ENCODE data around the gene SLC39A9. TPM values are rescaled to one million over a fixed set of nuclear protein-coding genes. Genes with fewer than 3 reads are reported as not detected.

Gene SLC39A9
- total RNA-seq, 1 experiment from 2014 or later: 161 TPM

DNA sequence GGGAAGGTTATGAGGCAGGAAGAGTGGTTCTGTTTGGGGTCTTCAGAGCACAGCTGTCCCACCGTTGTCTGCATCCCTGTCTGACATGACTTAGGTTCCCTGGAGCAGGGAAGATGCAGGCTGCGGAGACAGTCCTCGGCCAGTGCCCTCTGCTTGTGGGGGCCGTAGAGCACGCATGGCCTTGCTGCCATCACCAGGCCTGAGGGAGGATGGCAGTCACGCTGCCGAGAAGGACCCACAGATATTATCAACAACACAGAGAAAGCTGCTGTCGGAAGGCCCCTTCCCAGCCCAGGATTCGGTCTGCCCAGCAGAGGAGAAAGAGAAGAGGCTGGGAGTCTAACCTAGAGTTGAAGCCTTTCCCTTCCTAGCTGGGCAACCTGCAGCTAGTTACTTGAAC, 35.4 kb upstream of the SLC39A9 start:
- Histone ChIP-seq H4K20me1 (ENCODE audit: insufficient read depth, low read depth, low read length) (no peaks in the 10 kb centered on the region), H3K27ac (ENCODE audit: low read length) (no peak overlapping the region), H3K79me2 (ENCODE audit: low read length) (no peaks in the 10 kb centered on the region), H3K36me3 (ENCODE audit: insufficient read depth, low read length) (no peaks in the 10 kb centered on the region), H3K9me2 (replicated peaks; ENCODE audit: insufficient read depth, low read length) (no peaks in the 10 kb centered on the region), H2AFZ (ENCODE audit: low read length) (no peak overlapping the region), H3K4me3 (ENCODE audit: low read length) (no peak overlapping the region), H3K9ac (ENCODE audit: low read length) (no peak overlapping the region), H3K9me3 (ENCODE audit: low read length) (no peaks in the 10 kb centered on the region), H3K4me1 (ENCODE audit: low read length) (peaks cover 25% of the 10 kb centered on the region), H3K4me2 (ENCODE audit: low read depth, low read length, poor library complexity, severe bottlenecking) (no peak overlapping the region), H3K27me3 (ENCODE audit: low read length) (no peaks in the 10 kb centered on the region)
- DNase-seq: no peak

DNA sequence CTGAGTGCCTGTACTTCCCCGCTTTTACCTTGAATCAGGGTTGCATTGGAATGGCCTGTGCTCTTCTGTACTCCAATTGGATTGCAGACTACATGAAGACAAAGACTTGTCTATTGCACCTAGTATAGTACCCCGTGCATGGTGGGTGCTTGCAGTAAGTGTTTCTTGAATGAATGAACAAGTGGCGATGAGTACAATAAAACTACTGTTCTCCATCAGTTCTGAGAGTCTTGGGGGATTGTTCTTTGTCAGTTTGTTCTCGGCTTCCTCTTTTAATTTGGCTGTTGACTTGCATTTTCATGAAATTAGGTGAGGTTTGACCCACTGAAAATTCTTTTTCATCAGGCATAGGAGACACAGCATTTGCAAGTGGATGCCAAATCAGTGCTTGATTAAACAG, 34.5 kb upstream of the SLC39A9 start:
- no peaks in the 10 kb centered on the region for H3K9me2 ChIP-seq (replicated peaks; ENCODE audit: insufficient read depth, low read length)
- DNase-seq: no peak

GRCh38 chr14:69364378-69364777, 34.1 kb upstream of the SLC39A9 start:
- Histone ChIP-seq H3K9me2 (replicated peaks; ENCODE audit: insufficient read depth, low read length) (no peaks in the 10 kb centered on the region), H3K9ac (ENCODE audit: low read length) (no peak overlapping the region), H3K4me2 (ENCODE audit: low read depth, low read length, poor library complexity, severe bottlenecking) (no peak overlapping the region), H4K20me1 (ENCODE audit: insufficient read depth, low read depth, low read length) (no peaks in the 10 kb centered on the region), H3K79me2 (ENCODE audit: low read length) (no peaks in the 10 kb centered on the region), H3K36me3 (ENCODE audit: insufficient read depth, low read length) (no peaks in the 10 kb centered on the region), H3K9me3 (ENCODE audit: low read length) (no peaks in the 10 kb centered on the region), H2AFZ (ENCODE audit: low read length) (no peak overlapping the region), H3K27ac (ENCODE audit: low read length) (no peak overlapping the region), H3K4me3 (ENCODE audit: low read length) (no peak overlapping the region), H3K4me1 (ENCODE audit: low read length) (peaks cover 25% of the 10 kb centered on the region), H3K27me3 (ENCODE audit: low read length) (no peaks in the 10 kb centered on the region)
- no peak for DNase-seq

More for the DNA sequence above, 34.5 kb upstream of the SLC39A9 start:
- Histone ChIP-seq H3K4me3 (ENCODE audit: low read length) (no peak overlapping the region), H3K4me2 (ENCODE audit: low read depth, low read length, poor library complexity, severe bottlenecking) (no peak overlapping the region), H2AFZ (ENCODE audit: low read length) (no peak overlapping the region), H3K79me2 (ENCODE audit: low read length) (no peaks in the 10 kb centered on the region), H3K27ac (ENCODE audit: low read length) (no peak overlapping the region), H4K20me1 (ENCODE audit: insufficient read depth, low read depth, low read length) (no peaks in the 10 kb centered on the region), H3K27me3 (ENCODE audit: low read length) (no peaks in the 10 kb centered on the region), H3K4me1 (ENCODE audit: low read length) (peaks cover 25% of the 10 kb centered on the region), H3K9me3 (ENCODE audit: low read length) (no peaks in the 10 kb centered on the region), H3K36me3 (ENCODE audit: insufficient read depth, low read length) (no peaks in the 10 kb centered on the region), H3K9ac (ENCODE audit: low read length) (no peak overlapping the region)

GRCh38 chr14:69366069-69366468, 32.4 kb upstream of the SLC39A9 start:
- H3K9ac ChIP-seq (ENCODE audit: low read length): no peak overlapping the region
- no peak for DNase-seq
- peaks cover 15% of the 10 kb centered on the region for H3K4me1 ChIP-seq (ENCODE audit: low read length)
- no peak overlapping the region for H3K4me3 ChIP-seq (ENCODE audit: low read length)
- no peaks in the 10 kb centered on the region for H3K36me3 ChIP-seq (ENCODE audit: insufficient read depth, low read length)
- H2AFZ ChIP-seq (ENCODE audit: low read length): no peak overlapping the region
- no peaks in the 10 kb centered on the region for H4K20me1 ChIP-seq (ENCODE audit: insufficient read depth, low read depth, low read length)
- no peak overlapping the region for H3K4me2 ChIP-seq (ENCODE audit: low read depth, low read length, poor library complexity, severe bottlenecking)
- no peaks in the 10 kb centered on the region for H3K9me2 ChIP-seq (replicated peaks; ENCODE audit: insufficient read depth, low read length)
- H3K27ac ChIP-seq (ENCODE audit: low read length): no peak overlapping the region
- no peaks in the 10 kb centered on the region for H3K79me2 ChIP-seq (ENCODE audit: low read length)
- H3K27me3 ChIP-seq (ENCODE audit: low read length): no peaks in the 10 kb centered on the region
- no peaks in the 10 kb centered on the region for H3K9me3 ChIP-seq (ENCODE audit: low read length)

GRCh38 chr14:69366761-69367160, 31.7 kb upstream of the SLC39A9 start:
- no peaks in the 10 kb centered on the region for H3K27me3 ChIP-seq (ENCODE audit: low read length)
- H3K4me3 ChIP-seq (ENCODE audit: low read length): no peak overlapping the region
- H3K36me3 ChIP-seq (ENCODE audit: insufficient read depth, low read length): no peaks in the 10 kb centered on the region
- H3K9me2 ChIP-seq (replicated peaks; ENCODE audit: insufficient read depth, low read length): no peaks in the 10 kb centered on the region
- H3K9ac ChIP-seq (ENCODE audit: low read length): no peak overlapping the region
- H3K79me2 ChIP-seq (ENCODE audit: low read length): no peaks in the 10 kb centered on the region
- H2AFZ ChIP-seq (ENCODE audit: low read length): no peak overlapping the region
- no peaks in the 10 kb centered on the region for H4K20me1 ChIP-seq (ENCODE audit: insufficient read depth, low read depth, low read length)
- H3K27ac ChIP-seq (ENCODE audit: low read length): no peak overlapping the region
- no peak overlapping the region for H3K4me2 ChIP-seq (ENCODE audit: low read depth, low read length, poor library complexity, severe bottlenecking)
- H3K4me1 ChIP-seq (ENCODE audit: low read length): peaks cover 11% of the 10 kb centered on the region
- no peaks in the 10 kb centered on the region for H3K9me3 ChIP-seq (ENCODE audit: low read length)
- DNase-seq: no peak

DNA sequence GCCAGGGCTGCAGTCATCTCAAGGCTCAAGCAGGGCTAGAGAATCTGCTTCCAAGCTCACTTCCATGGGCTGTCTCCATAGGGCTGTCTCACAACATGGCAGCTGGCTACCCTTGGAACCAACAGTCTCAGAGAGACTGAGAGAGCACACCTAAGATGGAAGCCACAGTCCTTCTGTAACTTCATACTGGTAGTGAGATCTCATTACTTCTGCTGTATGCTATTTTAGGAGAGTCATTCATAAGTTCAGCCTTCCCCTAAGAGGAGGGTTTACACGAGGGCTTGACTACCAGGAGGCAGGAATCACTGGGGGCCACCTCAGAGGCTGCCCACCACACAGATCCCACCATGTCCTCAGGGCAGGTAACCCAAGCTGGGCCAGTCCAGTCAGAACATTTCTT, 30.1 kb upstream of the SLC39A9 start:
- Histone ChIP-seq H3K9me3 (ENCODE audit: low read length) (no peaks in the 10 kb centered on the region), H2AFZ (ENCODE audit: low read length) (no peak overlapping the region), H4K20me1 (ENCODE audit: insufficient read depth, low read depth, low read length) (no peaks in the 10 kb centered on the region), H3K4me3 (ENCODE audit: low read length) (no peak overlapping the region), H3K27ac (ENCODE audit: low read length) (no peak overlapping the region), H3K36me3 (ENCODE audit: insufficient read depth, low read length) (no peaks in the 10 kb centered on the region), H3K9me2 (replicated peaks; ENCODE audit: insufficient read depth, low read length) (no peaks in the 10 kb centered on the region), H3K4me1 (ENCODE audit: low read length) (peaks cover 11% of the 10 kb centered on the region), H3K9ac (ENCODE audit: low read length) (no peak overlapping the region), H3K27me3 (ENCODE audit: low read length) (no peaks in the 10 kb centered on the region), H3K4me2 (ENCODE audit: low read depth, low read length, poor library complexity, severe bottlenecking) (no peak overlapping the region), H3K79me2 (ENCODE audit: low read length) (no peaks in the 10 kb centered on the region)
- DNase-seq: no peak

- Histone ChIP-seq H3K9me2 (replicated peaks; ENCODE audit: insufficient read depth, low read length) (no peaks in the 10 kb centered on the region), H3K4me1 (ENCODE audit: low read length) (no peaks in the 10 kb centered on the region), H3K27ac (ENCODE audit: low read length) (no peak overlapping the region), H3K9ac (ENCODE audit: low read length) (no peak overlapping the region), H3K36me3 (ENCODE audit: insufficient read depth, low read length) (no peaks in the 10 kb centered on the region), H3K27me3 (ENCODE audit: low read length) (no peaks in the 10 kb centered on the region), H3K79me2 (ENCODE audit: low read length) (no peaks in the 10 kb centered on the region), H4K20me1 (ENCODE audit: insufficient read depth, low read depth, low read length) (no peaks in the 10 kb centered on the region), H3K9me3 (ENCODE audit: low read length) (no peaks in the 10 kb centered on the region), H3K4me3 (ENCODE audit: low read length) (no peak overlapping the region), H3K4me2 (ENCODE audit: low read depth, low read length, poor library complexity, severe bottlenecking) (no peak overlapping the region), H2AFZ (ENCODE audit: low read length) (no peak overlapping the region)
- DNase-seq: no peak
These were observed 28.4 kb upstream of the SLC39A9 start for GRCh38 chr14:69370061-69370460.

- H3K9ac ChIP-seq (ENCODE audit: low read length): no peak overlapping the region
- no peak overlapping the region for H3K4me3 ChIP-seq (ENCODE audit: low read length)
- H3K9me2 ChIP-seq (replicated peaks; ENCODE audit: insufficient read depth, low read length): no peaks in the 10 kb centered on the region
- no peaks in the 10 kb centered on the region for H3K27me3 ChIP-seq (ENCODE audit: low read length)
- H3K27ac ChIP-seq (ENCODE audit: low read length): no peak overlapping the region
- no peaks in the 10 kb centered on the region for H3K4me1 ChIP-seq (ENCODE audit: low read length)
- no peak overlapping the region for H3K4me2 ChIP-seq (ENCODE audit: low read depth, low read length, poor library complexity, severe bottlenecking)
- no peak overlapping the region for H2AFZ ChIP-seq (ENCODE audit: low read length)
- DNase-seq: no peak
- peaks cover 15% of the 10 kb centered on the region for H3K36me3 ChIP-seq (ENCODE audit: insufficient read depth, low read length)
- H4K20me1 ChIP-seq (ENCODE audit: insufficient read depth, low read depth, low read length): no peaks in the 10 kb centered on the region
- no peaks in the 10 kb centered on the region for H3K79me2 ChIP-seq (ENCODE audit: low read length)
- H3K9me3 ChIP-seq (ENCODE audit: low read length): no peaks in the 10 kb centered on the region
These were observed 26.3 kb upstream of the SLC39A9 start for GRCh38 chr14:69372146-69372545.

GRCh38 chr14:69373104-69373503, 25.4 kb upstream of the SLC39A9 start:
- no peak for DNase-seq
- Histone ChIP-seq H3K4me2 (ENCODE audit: low read depth, low read length, poor library complexity, severe bottlenecking) (no peak overlapping the region), H3K9ac (ENCODE audit: low read length) (no peak overlapping the region), H3K4me3 (ENCODE audit: low read length) (no peak overlapping the region), H3K27ac (ENCODE audit: low read length) (no peak overlapping the region), H3K36me3 (ENCODE audit: insufficient read depth, low read length) (peaks cover 19% of the 10 kb centered on the region), H3K27me3 (ENCODE audit: low read length) (no peaks in the 10 kb centered on the region), H3K9me3 (ENCODE audit: low read length) (no peaks in the 10 kb centered on the region), H3K4me1 (ENCODE audit: low read length) (no peaks in the 10 kb centered on the region), H2AFZ (ENCODE audit: low read length) (no peak overlapping the region), H3K9me2 (replicated peaks; ENCODE audit: insufficient read depth, low read length) (no peaks in the 10 kb centered on the region), H3K79me2 (ENCODE audit: low read length) (no peaks in the 10 kb centered on the region), H4K20me1 (ENCODE audit: insufficient read depth, low read depth, low read length) (no peaks in the 10 kb centered on the region)
